NCI-H82 (cell line): ENCODE data around the gene SEMA3G.

Source experiments
- DNase-seq: peaks from one replicate; lab custom pipeline; 2025; lab: John Stamatoyannopoulos, UW

The SEMA3G gene

GRCh38 chr3:52438579-52439425, 6.1 kb downstream of the SEMA3G start:
- DNase-seq, result no peak

GRCh38 chr3:52438104-52438376, 6.9 kb downstream of the SEMA3G start:
- DNase-seq, result no peak

DNA sequence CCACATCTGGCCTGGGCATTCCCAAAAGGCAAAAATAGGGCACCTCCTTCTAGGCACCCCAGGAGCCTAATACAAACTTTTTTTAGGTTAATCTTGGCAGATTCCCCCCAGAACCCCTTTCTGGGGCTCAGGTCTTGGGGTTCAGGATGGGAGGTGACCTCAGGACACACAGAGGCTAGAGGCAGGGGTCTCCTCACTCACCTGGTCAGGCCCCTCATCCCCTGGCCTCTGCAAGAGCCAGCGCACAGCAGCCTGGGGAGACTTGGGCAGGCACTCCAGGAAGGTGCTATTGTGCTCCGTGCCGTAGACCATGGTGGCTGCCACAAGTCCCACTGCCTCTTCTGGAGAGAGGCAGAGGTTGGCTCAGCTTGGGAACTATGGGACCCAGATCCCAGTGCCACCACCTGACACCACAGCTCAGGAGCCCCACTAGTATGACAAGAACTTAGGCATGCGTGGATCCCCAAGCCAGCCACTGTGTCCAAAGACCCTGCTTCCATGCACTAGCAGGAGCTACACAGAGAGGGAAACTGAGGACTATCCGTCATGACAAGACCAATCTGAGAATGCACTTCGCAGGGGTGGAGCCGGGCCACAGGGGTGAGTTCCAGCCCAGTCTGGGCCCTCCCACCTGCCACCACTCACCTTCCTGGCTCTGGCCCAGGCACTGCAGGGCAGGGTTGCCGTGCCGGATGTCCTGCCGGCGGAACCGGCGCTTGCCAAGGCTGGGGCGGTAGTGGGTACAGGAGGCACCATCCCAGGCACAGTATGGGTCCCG, 7.4 kb downstream of the SEMA3G start:
- no peak for DNase-seq

DNA sequence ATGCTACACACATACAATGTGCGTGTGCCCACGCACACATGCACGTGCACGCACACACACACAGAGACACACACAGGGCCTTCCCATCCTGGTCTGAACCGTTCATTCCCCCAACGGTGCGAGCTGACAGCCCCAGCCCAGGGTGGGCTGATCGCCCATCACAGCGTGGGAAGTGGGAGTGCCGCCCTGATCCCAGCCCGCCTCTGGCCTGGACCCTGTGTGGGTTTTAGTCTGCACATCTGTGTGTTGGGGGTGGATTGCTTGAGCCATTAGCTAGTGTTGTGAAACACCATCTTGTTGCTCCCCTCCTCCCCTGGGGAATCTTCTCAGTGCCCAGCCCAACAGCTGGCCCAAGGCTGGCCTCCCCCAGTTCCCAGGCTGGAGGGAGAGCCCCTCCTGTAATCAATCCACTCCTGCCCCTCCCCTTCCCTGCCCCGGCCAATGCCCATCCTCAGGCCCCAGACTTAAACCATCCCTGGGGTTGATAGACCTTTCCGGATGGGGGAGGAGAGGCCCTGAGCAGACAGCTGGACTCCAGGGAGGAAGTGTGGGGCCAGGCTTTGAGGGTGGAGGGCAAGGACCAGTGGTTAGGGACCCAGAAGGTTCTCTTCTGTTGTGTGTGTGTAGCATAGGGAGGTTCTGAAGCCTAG, 8.3 kb downstream of the SEMA3G start:
- peak; percentile 46 for DNase-seq

DNA sequence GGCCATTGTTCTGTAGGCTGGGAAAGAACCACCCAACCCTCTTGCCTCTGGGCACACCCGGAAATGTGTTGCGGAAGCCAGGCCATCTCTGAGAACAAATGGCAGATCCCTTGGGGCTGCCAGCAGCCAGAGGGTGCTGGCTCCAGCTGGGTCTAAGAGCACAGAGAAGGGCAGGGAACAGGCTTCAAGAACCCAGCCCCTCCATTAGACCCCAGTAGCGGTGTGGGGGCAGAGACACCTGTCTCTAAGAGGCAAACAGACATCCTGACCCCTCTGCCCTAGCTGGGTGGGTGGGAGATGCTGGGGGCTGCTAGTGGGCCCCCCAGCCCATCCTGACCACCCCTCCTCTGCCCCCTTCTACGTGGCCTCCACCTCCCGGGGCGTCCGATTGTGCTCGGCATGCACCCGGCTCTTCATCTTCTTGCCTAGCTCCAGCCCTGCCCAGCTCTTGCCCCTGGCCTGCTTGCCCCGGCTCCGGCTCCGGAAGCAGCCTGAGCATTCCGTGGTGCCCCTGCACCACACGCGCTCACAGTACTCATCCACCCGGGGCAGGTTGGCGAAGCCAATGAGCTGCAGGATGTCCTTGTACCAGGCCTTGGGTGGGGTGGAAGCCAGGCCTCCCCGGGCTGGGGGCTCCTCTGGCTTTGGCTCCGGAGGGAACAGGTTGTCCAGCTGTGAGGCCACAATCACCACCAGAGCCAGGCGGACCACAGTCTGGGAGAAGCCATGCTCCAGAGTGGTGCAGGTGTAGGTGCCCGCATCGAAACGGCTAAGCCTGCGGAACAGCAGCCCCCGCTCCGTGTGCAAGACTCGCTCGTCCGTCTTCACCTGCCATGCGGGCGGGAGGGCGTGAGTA, 9.4 kb downstream of the SEMA3G start:
- no peak for DNase-seq

- no peak for DNase-seq
Measured at GRCh38 chr3:52434491-52435115, 10.3 kb downstream of the SEMA3G start.

- no peak for DNase-seq
Measured at GRCh38 chr3:52433996-52434479, 10.9 kb downstream of the SEMA3G start.

DNA sequence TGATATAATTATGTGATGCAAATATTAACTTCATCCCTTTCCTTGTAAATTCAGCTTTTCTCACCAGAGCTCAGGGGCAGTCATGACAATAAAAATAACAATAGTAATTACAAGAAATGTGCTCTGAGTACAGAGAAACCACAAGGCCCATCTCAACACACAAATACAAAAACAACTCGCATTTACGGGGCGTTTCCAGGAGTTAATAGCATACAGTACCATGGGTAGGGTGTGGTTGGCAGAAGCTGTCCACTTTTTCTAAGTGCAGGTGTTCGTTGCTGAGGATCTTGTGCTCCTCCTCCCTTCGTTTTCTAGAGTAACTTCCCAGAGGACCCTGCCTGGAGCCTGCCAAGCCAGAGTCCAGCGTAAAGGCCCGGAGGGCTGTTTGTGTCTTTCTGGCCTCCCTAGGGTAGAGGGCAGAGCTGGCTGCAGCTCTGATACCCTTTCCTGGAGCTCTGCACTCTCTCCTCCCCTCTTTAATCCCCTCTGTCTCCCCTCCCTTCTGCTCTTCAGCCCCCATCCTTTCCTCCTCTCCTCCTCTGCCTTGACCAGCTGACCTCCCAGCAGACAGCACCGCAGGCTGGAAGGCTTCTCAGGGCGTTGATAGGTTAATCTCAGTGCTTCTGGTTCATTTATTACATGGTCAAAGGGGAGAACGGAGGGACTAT, 11.4 kb downstream of the SEMA3G start:
- DNase-seq, result peak; percentile 60

DNA sequence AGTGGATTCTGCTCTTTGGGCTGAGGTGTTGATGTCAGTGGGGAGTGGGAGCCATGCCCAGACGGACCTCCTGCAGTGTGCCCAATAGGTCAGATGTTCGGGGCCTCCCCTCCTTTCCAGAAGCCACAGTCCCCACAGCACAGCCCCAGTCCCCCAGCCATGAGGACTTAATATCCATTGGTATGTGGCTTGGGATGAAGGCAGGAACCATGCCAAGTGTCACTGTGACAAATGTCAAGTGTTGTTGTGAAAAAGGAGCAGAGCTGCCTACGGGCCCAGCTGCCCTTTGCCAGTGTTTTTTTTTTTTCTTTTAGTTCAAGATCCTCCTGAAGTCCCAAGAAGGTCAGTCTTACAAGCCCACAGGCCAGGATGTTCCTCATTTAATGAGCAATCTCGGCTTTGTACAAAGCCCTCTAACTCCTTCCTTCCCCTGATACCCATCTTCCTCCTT, 12.2 kb downstream of the SEMA3G start:
- DNase-seq, result no peak

DNA sequence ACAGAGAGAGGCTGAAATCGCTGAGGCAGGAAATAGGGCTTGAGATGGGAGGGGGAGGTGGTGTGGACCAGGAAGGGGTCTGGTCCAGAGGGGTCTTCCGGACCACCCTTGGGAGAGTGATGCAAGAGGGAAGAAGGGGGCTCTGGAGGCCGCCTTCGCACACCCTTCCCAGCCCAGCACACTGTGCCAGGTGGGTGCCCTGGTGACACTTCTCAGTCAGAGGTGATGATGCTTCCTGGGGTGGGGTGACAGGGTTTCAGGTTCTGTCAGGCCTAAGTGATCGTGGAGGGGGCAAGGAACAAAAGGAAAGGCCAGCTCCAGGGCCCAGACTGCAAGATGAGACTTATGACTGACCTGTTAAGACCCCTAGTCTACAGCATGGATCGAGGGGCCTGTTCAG, 12.7 kb downstream of the SEMA3G start:
- DNase-seq, result no peak

DNA sequence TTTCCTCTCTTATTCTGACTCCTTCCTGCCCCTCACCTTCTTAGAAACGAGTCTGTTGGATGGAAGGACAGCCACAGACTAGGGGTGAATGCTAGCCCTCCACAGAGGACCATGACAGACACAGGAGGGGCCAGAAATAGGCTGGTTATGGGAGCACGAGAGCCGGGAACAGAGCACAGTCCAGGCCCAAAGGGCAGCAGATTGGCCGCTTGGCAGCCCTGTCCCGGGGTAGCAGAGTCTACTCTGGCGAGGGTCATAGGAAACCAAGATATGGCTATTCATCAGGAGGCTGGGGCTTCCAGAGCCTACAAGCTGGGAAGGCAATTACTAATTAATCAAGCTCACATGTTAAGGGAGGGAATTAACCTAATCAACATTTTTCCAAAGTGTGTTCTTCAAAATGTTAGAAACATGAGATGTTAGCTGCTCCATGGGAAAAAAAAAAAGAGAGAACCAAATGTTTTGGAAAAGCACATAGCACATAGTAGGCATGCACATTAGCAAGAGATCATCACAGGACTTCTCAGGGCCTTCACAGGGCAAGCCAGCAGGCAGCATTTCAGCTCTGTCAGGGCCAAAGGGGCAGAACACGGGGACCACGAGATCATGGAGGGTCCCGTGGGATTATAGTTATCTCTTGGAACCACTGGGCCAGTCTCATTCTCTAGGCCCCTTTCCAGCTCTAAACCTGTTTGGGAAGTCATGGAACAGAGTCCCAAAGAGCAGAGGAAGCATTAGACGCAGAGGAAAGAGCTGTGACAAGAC, 13.3 kb downstream of the SEMA3G start:
- DNase-seq, result no peak

DNA sequence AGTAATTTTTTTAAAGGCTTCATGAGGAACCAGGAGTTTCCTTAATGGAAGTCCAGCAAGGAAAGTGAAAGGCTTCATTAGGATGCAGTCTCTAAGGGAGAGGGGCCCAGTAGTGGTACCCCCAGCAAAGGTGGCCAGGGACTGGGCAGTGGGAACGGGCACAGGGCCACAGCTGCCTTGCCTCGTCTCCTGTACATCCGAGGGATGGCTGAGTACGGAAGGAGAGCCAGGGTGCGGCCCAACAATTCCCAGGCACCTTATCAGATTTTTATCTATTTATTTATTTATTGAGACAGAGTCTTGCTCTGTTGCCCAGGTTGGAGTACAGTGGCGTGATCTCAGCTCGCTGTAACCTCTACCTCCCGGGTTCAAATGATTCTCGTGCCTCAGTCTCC, 14.5 kb downstream of the SEMA3G start:
- no peak for DNase-seq

DNA sequence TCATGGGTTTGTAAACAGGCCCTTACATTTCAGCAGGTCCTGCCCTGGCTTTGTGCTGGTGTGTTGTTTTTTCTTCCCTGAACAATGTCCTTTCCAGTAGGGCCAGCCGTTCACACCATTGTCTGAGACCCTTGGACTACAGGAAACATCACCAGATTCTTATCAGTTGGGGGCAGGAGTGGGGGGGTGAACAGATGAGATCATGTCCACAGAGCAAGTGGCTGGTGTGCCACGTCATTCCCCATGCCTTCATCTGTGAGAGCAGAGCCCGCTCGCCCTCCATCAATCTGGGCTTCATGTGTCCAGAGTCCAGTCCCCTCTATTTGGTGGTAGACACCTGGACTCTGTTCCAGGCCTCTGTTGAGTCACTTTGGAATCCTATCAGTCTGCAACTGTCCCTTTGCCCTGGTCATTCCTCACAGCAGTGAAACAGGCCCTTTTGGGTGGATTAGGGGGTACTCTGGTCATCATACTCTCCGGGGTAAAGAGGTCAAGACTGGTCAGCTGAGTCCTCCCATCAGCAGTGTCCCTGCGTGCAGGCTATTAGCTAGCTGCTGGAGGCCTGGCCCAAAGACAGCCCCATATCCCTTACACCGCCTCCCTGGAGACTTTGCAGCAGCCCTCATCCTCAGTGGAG, 15.0 kb downstream of the SEMA3G start:
- DNase-seq, result no peak

- no peak for DNase-seq
Measured at GRCh38 chr3:52429031-52429430, 15.9 kb downstream of the SEMA3G start.

GRCh38 chr3:52428151-52429005, 16.5 kb downstream of the SEMA3G start:
- peak; percentile 91 for DNase-seq

- DNase-seq, result no peak
Measured at GRCh38 chr3:52423173-52423572, 21.7 kb downstream of the SEMA3G start.

GRCh38 chr3:52422669-52423068, 22.2 kb downstream of the SEMA3G start:
- DNase-seq, result no peak

- DNase-seq, result no peak
Measured at GRCh38 chr3:52420388-52420787, 24.5 kb downstream of the SEMA3G start.

GRCh38 chr3:52415800-52416199, 29.1 kb downstream of the SEMA3G start:
- DNase-seq, result no peak
